OCI-LY1 (cell line): ENCODE results near the gene FHOD3.

Experiments
- H2AFZ ChIP-seq: fragments of 200-600 bp; sonication (generic), shearing (Covaris generic); 2 replicates; pipeline ENCODE4 v1.6.0; 2014; ENCODE audit warnings: antibody characterized with exemption, mild to moderate bottlenecking, low read length
- H3F3A ChIP-seq: fragments of 200-600 bp; sonication (generic), shearing (Covaris generic); 2 replicates; pipeline ENCODE4 v1.6.0; 2014; ENCODE audit warnings: mild to moderate bottlenecking, antibody characterized with exemption, low read length, moderate library complexity; ENCODE audit not compliant: insufficient read depth
- H3K27ac ChIP-seq: fragments of 200-600 bp; sonication (generic); 2 replicates; pipeline ENCODE4 v1.5.1; 2014; ENCODE audit warnings: low read length, mixed run types, mild to moderate bottlenecking, low read depth; ENCODE audit not compliant: poor library complexity, severe bottlenecking
- H3K27me3 ChIP-seq: fragments of 200-600 bp; sonication (generic); 2 replicates; pipeline ENCODE4 v1.6.0; 2014; ENCODE audit warnings: antibody characterized with exemption, mild to moderate bottlenecking, low read length, moderate library complexity; ENCODE audit not compliant: insufficient read depth
- H3K36me3 ChIP-seq: fragments of 200-600 bp; sonication (generic); 2 replicates; pipeline ENCODE4 v1.6.1; 2014; ENCODE audit warnings: mild to moderate bottlenecking, antibody characterized with exemption, low read length, moderate library complexity, mixed read lengths; ENCODE audit not compliant: insufficient read depth
- H3K4me1 ChIP-seq: fragments of 200-600 bp; sonication (generic); 2 replicates; pipeline ENCODE4 v1.5.1; 2014; ENCODE audit warnings: mild to moderate bottlenecking, low read length, moderate library complexity; ENCODE audit not compliant: insufficient read depth, severe bottlenecking
- H3K4me2 ChIP-seq: fragments of 200-600 bp; sonication (generic), shearing (Covaris generic); 2 replicates; pipeline ENCODE4 v1.6.1; 2014; ENCODE audit warnings: low read length
- H3K4me3 ChIP-seq: fragments of 200-600 bp; sonication (generic); 2 replicates; pipeline ENCODE4 v1.5.1; 2014; ENCODE audit warnings: low read length, low read depth, mild to moderate bottlenecking, mixed read lengths; ENCODE audit not compliant: poor library complexity, severe bottlenecking
- H3K79me2 ChIP-seq: fragments of 200-600 bp; shearing (Covaris generic); 2 replicates; pipeline ENCODE4 v1.6.1; 2016; ENCODE audit warnings: mixed run types, low read length, mixed read lengths; ENCODE audit not compliant: insufficient read depth
- H3K9ac ChIP-seq: fragments of 200-600 bp; sonication (generic), shearing (Covaris generic); 2 replicates; pipeline ENCODE4 v1.6.1; 2014; ENCODE audit warnings: mild to moderate bottlenecking, low read length, mixed read lengths
- H3K9me2 ChIP-seq: fragments of 200-600 bp; sonication (generic), shearing (Covaris generic); 2 replicates; pipeline ENCODE4 v1.6.1; 2014; ENCODE audit warnings: low read depth, mild to moderate bottlenecking, low read length, mixed read lengths
- H3K9me3 ChIP-seq: fragments of 200-600 bp; shearing (Covaris generic); 2 replicates; pipeline ENCODE4 v1.6.1; 2014; ENCODE audit warnings: low read length, mixed read lengths
- H4K20me1 ChIP-seq: fragments of 200-600 bp; sonication (generic), shearing (Covaris generic); 2 replicates; pipeline ENCODE4 v1.6.0; 2016; ENCODE audit warnings: mild to moderate bottlenecking, low read length; ENCODE audit not compliant: insufficient read depth
- EZH2 ChIP-seq: fragments of 200-600 bp; sonication (generic), shearing (Covaris generic); IDR thresholded peaks from 2 replicates; pipeline ENCODE4 v1.8.0; 2017; ENCODE audit warnings: borderline replicate concordance, mixed run types, mild to moderate bottlenecking, antibody characterized with exemption, low read length, moderate library complexity, mixed read lengths
- TF ChIP-seq, protein P1 (sequence below): fragments of 200-600 bp; sonication (generic), shearing (Covaris generic); IDR thresholded peaks from 2 replicates; pipeline ENCODE4 v1.5.1; 2017; ENCODE audit warnings: mild to moderate bottlenecking, antibody characterized with exemption, low read length, moderate library complexity, mixed read lengths

Gene FHOD3

DNA sequence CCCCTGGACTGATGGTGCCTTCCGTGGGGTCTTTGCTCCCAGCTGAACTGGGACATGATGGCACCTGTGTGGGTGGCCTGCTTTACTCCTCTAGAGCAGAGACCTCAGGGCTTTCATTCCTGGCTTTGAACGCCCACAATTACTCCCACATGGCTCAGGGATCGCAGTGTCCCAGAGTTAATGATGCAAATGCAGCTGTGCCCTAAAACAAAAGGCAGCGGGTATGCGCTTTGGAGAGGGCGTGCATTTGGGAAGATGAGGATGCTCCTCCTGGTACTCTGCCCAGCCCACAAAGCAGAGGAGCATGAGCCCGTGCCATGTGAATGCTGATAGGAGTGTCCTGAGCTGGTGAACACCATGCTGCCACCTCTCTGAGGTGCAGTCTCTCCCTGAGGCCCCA is 173.4 kb downstream of the FHOD3 start:
- Histone ChIP-seq H3K4me3 (no peak overlapping the region), H3K27me3 (no peaks in the 10 kb centered on the region), H3K9ac (no peak overlapping the region), H3K27ac (no peak overlapping the region), H2AFZ (no peak overlapping the region), H3K9me3 (no peaks in the 10 kb centered on the region), H3K4me1 (no peaks in the 10 kb centered on the region), H3K79me2 (no peaks in the 10 kb centered on the region), H3F3A (no peaks in the 10 kb centered on the region), H3K36me3 (no peaks in the 10 kb centered on the region), H3K9me2 (no peaks in the 10 kb centered on the region), H4K20me1 (no peaks in the 10 kb centered on the region), H3K4me2 (no peak overlapping the region)
- TF ChIP-seq EZH2: no peak
- TF ChIP-seq, protein P1, sequence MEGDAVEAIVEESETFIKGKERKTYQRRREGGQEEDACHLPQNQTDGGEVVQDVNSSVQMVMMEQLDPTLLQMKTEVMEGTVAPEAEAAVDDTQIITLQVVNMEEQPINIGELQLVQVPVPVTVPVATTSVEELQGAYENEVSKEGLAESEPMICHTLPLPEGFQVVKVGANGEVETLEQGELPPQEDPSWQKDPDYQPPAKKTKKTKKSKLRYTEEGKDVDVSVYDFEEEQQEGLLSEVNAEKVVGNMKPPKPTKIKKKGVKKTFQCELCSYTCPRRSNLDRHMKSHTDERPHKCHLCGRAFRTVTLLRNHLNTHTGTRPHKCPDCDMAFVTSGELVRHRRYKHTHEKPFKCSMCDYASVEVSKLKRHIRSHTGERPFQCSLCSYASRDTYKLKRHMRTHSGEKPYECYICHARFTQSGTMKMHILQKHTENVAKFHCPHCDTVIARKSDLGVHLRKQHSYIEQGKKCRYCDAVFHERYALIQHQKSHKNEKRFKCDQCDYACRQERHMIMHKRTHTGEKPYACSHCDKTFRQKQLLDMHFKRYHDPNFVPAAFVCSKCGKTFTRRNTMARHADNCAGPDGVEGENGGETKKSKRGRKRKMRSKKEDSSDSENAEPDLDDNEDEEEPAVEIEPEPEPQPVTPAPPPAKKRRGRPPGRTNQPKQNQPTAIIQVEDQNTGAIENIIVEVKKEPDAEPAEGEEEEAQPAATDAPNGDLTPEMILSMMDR: no peak

DNA sequence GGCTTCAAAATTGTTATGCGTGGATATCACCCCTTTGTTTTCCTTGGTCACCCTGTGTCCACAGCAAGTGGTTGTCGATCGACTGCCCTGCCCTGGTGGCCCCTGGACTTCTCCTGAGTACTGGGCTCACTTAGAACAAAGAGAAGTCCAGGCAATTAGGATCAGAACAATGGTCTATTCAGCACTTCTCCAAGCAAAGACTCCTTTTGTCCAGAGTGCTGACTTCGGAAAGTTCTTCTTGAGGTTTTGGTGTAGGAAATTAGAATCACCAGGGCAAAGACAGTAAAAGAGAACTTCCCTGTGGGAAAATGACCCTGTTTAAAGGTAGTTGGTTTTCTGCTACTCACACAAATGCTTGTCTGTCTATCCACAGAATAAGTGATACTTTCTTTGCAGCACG is 173.9 kb downstream of the FHOD3 start:
- Histone ChIP-seq H3K79me2 (no peaks in the 10 kb centered on the region), H3K4me2 (no peak overlapping the region), H3K9ac (no peak overlapping the region), H3K36me3 (no peaks in the 10 kb centered on the region), H3K27me3 (no peaks in the 10 kb centered on the region), H3F3A (no peaks in the 10 kb centered on the region), H3K4me1 (no peaks in the 10 kb centered on the region), H3K9me3 (no peaks in the 10 kb centered on the region), H3K27ac (no peak overlapping the region), H3K9me2 (no peaks in the 10 kb centered on the region), H3K4me3 (no peak overlapping the region), H4K20me1 (no peaks in the 10 kb centered on the region), H2AFZ (no peak overlapping the region)
- no peak for TF ChIP-seq EZH2
- TF ChIP-seq, protein P1: no peak

DNA sequence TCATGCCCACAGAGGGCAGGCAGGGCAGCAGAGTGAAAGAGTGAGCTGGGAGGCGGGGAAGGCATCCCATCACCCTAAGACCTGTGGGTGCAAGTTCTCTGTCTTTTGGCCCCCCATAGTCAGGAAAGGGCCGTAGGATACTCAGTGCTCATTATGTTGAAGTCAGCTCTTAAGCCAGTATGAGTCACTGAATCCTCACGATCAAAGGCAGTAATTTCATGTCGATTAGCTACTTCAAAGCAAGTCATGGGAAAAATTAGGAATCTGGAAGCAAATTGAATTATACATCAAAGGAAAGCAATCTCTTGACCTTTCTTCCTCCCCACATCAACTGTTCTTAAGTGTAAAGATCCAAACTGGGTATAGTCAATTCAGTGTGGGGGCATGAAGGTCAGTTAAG is 178.9 kb downstream of the FHOD3 start:
- H3K4me1 ChIP-seq: no peaks in the 10 kb centered on the region
- no peaks in the 10 kb centered on the region for H3K9me2 ChIP-seq
- no peaks in the 10 kb centered on the region for H3K9me3 ChIP-seq
- no peaks in the 10 kb centered on the region for H3K79me2 ChIP-seq
- H3K27ac ChIP-seq: no peak overlapping the region
- H3K9ac ChIP-seq: no peak overlapping the region
- H3F3A ChIP-seq: no peaks in the 10 kb centered on the region
- H3K36me3 ChIP-seq: no peaks in the 10 kb centered on the region
- no peak overlapping the region for H3K4me3 ChIP-seq
- 0 out of 2 replicates have a peak, but pooled peaks cover 2% of the 10 kb centered on the region for H3K27me3 ChIP-seq
- no peaks in the 10 kb centered on the region for H4K20me1 ChIP-seq
- no peak overlapping the region for H3K4me2 ChIP-seq
- H2AFZ ChIP-seq: no peak overlapping the region
- TF ChIP-seq EZH2: no peak
- TF ChIP-seq, protein P1: no peak
